Hypothalamus (tissue), 51 donors: ENCODE measurements around the gene NFYC.
A peak's percentile ranks its signal among the peaks of the same experiment; 100 is the strongest.
"Not testable (repeated sequence)": the region's sequence is repeated elsewhere in the genome, so short reads cannot be mapped to it uniquely, and the experiment has no call there.

Experiments used
- DNase-seq, 51 donors: peaks; one replicate each; lab custom pipeline; 2025; lab: John Stamatoyannopoulos, UW

Gene NFYC

DNA sequence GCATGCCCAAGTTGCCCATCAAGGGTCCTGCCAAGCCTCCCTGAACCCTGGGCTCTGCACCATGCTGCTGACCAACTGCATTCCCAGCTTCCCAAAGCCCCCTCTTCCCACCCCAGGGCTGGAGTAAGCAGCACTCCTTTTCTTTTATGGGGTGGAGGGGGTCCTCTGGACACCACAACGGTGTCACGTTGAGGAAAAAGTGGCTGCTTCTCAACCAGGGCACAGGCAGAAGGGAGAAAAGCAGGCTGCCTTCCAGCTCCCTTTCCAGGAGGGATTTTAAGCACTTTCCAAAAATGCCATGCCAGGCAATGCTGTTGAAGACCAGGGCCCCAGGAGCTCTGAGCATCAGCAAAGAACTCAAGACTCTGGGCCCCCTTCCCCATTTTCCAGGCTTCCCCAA, 26.7 kb upstream of the NFYC start:
- DNase-seq: no peak

DNA sequence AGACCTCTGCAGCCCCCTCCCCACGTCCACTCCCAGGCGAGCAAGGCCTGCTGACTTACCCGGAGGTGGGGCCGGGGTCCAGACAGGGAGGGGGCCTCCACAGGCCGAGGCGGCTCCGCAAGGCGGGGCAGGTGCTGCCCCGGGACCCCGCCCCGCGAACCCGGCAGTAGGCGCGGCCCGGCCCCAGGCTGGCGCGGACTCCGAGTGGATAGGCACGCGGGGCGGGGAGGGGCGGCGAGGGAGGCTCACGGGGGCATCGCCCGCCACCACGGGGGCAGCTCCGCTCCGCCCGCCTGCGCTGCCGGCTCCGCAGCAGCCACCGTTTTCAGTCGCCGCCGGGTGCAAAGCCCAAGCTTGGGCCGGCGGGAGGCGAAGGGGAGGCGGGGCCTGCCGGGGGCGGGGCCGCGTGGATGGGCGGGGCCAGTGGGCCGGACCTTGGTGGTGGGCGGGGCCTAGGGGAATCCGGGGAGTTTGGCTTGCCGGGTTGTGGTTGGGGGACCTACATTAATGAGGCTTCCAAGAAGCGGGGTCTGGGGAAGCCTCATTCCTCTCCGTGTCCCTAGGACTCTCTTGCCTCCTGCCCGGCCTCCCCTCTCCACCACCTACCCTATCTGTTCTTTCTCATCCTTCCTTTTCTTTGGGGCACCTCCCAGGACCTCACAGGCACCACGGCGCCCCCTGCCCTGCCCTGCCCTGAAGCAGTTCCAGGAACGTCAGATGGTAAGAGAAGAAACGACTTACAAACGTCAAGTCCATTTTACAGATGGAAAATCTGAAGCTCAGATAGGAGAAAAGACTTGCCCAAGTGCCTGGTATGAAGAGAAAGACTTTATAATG, 26.0 kb upstream of the NFYC start, which contains the start of gene RIMS3:
Gene RIMS3, minus strand, starts transcription at position 348 of the 837 bp plus-strand sequence. CDS start 23,757 bp downstream, outside the sequence.
- peak in 49 of 51 donors; percentile 15 to 86 (median 63) for DNase-seq

DNA sequence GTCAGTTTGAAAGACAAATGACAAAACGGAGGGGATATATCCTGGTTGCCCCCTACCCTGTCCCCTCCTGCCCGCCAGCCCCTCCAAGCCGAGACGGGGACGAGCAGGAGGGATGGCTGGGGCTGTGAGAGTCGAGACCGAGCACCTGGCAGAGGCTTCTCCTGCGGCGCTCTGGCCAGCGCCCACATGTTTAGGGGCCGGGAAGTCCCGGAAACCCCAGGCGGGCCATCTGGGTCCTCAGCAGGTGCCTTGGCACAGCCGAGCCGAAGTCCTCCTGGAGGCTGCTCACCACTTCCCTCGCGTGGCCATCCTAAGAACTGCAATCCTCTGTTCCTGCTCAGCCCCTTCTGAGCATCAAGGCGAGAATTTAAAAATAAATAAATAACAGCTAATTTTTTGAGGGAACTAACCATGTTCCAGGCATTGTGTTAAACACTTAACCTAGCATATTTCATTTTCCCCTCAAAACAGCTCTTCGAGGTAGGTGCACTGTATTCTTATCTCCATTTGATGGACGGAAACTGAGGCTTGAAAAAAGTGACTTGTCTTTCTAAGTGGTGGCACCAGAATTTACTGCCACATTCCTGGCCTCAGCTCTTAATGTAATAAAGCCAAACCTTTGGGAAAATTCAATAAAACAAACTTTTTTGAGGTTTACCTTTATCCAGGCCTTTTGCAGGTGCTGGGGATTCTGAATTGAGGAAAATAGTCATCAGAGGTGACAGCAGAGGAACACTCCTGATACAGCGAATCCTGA, 22.6 kb upstream of the NFYC start:
- DNase-seq: peak in 49 of 51 donors; percentile 9 to 83 (median 50)

DNA sequence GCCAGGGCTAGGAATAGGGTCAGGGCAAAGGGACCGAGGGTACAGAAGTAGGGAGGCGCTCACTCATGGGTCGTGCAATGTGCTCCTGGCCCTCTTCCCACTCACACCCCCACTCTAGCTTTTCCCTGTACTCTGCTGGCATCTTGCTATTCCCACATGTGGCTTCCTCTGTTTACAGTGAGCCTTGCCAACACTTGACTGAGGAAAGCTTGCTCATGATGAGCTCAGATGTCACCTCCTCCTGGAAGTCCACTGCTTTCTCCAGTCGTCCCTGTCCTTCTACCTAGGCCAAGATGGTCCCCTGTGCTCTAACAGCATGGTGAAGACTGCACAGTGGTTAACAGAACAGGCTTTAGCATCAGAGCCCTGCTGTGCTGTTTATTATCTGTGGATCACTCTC, 18.1 kb upstream of the NFYC start:
- DNase-seq: no peak

DNA sequence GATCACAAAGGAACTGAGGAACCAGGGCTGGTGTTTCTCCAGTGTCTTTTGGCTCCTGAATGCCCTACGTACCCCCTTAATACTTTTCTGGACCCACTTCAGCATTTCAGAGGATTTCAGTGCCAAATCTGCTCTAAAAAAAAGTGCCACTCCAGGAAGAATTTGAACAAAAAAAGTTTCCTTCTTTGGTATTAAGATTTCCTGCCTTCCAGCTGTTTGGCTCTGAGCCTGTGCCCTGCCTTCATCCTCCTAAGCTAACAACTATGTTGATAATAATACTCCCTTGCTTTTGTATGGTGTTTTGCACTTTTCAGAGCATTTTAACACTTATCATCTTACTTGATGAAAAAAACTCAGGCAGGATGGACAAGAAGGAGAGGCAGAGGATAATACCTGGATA, 15.0 kb upstream of the NFYC start:
- no peak for DNase-seq

DNA sequence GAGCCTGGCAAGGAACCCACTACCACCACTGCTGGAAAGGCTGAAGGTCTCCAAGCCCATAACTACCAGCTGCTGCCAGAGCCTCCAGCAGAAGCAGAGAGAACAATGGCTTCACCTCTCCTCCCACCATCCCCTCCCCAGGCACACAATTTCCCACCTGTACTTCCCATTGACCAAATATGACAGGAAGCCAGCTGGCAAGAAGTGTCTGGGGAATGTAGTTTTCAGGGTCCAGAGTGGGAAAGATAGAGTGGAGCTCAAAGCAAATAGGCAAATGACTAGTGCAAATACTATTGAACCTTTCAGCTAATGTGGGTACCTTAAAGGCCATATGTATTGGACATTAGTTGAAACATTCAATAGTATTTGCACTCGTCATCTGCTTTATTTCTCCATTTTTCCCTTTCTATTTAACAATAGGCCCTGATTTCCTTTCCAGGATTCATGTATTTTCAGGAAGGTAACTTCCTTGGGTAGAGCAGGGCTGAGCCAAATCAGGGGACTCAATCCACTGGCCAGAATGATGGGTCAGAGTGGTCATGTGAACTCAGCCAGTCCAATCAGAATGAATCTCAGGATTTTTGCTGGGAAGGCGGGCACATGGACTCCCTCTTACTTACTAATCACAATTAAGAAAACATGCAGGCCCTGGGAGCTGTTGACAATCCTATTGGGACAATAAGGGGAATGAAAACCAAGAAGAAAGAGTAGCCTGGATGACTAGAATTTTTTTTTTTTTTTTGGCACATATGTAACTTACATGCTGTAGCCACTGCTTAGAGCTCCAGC, 12.1 kb upstream of the NFYC start:
- DNase-seq: no peak

DNA sequence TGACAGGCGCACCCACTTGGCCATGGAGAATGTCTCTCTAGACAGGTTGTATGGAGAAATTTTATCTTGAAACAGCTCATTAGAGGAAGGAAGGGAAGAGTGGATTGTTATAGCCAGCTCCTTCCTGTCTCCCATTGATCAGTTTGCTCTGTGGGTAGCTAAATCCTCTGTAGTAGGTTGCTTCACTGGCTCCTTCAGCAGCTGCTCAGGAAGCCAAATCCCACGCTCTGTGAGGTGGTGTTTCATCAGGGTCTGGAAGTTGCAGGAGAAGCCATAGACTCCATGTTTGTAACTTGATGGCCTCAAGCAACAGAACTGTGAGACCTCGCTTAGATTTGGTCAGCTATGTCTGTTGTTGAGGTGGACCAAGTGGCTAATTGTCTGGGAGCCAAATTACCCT, 6.8 kb upstream of the NFYC start:
- no peak for DNase-seq

DNA sequence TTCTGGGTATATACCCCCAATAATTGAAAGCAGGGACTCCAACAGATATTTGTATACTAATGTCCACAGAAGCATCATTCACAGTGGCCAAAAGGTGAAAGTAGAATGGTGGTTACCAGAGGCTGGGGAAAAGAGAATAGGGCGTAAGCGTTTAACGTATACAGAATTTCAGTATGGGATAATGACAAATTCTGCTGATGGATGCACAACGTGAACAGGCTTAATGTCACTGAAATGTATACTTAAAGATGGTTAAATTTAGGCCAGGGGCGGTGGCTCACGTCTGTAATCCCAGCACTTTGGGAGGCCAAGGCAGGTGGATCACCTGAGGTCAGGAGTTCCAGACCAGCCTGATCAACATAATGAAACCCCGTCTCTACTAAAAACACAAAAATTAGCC, 4.4 kb upstream of the NFYC start:
- no peak for DNase-seq

DNA sequence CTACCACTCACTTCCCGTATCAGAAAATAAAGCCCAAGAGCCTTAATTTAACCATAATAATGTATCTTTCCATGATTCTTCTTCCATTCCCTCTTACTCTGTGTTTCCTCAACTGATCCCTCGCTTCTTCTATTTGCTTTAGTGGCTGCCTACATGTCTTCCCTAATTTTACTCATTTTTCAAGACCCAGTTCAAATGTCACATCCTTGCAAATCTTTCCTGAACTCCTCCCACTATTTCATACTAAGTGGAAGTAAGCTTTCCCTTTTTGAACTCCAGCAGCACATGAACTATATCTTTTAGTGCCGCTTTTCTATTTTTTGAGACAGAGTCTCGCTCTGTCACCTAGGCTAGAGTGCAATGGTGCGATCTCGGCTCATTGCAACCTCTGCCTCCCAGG, 3.8 kb upstream of the NFYC start:
- DNase-seq: no peak

DNA sequence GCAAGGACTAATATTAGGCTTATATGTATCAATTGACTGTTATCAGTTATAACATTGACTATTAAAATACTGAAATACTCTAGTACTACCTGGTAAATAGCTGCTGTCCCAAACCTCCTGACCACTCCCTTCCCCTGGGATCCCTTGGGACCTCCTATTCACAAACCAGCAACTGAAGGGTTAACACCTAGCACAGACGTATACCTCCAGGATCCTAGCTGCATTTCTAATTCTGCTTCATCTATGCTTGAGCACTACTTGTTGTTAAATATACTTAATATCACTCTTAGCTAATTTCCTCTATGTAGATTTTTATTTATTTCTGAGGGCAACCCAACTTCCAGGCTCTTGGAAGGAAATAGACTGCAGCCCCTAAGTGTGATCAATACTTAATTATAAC, 1.8 kb upstream of the NFYC start:
- no peak for DNase-seq

DNA sequence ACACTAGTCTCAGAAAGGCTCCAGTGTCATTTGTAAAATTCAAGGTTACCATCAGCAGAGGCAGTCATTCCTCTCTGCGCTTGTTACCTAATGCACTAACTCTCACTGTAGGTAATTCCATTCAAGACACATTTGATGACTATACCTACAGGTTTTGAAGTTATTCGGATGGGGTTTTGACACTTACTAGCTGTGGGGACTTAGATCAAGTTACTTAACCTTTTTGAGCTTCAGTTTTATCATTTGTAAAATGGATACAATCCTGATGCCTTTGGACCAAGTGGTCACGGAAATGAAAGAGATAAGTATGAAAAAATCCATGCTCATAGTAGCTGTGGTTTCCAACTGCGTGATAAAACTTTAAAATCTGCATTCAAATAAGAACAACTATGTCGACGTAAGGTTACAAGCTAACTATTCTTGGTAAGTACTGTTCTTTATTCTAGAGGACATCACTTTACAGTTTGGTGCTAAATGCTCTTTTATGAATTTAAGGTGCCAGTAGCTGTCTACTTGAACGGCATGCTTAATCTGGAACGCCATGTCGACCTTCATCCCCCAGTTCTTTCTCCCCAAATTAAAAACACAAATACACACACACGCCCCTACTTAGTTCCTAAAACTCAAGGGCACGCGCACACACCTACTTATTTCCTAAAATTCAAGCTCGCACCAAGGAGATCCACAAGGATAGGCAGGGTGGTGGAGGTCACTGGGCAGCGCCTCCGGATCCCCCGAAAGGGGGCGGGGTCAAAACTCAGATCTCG, 550 bp upstream of the NFYC start:
- DNase-seq: peak in 1 of 51 donors; percentile 43

DNA sequence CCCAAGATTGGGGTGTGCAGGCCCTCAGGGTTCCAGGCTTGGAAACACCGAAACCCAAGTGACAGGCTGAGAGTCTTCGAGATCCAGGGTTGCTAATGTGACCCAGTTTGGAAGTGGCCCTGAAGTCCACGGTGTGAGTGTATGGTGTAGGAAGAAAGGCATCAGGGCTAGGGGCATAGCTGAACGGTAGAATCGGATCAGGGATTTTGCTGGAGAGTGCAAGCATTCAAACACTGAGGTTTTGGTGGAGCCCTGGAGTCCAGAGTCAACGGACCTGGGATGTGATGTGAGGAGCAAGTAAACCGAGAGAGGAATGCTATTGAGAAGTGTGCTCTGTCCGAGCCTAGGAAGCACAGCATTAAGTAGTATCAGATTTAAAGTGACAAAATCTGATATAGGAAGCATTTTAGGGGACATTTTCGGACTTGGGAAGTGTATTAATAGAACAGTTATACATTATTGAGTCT, 958 bp downstream of the NFYC start:
- DNase-seq: peak in 12 of 51 donors; percentile 50 to 77 (median 64)

DNA sequence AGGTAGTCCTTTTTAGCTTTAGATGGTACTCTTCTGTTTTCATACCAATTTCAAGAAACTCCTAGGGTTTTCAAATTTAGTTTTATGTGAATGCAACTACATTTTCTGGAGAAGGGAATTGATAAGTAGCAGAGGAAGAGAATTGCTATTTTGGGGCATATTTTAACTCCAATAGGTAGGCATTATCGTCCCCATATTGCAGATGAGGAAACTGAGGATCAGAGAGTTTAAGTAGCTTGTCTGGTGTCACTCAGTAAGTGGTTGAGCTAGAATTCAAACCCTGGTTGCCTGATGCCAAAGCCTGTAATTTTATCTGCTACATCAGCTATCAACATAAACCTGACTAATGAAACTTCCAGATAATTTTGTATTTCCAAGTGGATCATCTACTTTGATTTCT, 1.9 kb downstream of the NFYC start:
- no peak for DNase-seq

DNA sequence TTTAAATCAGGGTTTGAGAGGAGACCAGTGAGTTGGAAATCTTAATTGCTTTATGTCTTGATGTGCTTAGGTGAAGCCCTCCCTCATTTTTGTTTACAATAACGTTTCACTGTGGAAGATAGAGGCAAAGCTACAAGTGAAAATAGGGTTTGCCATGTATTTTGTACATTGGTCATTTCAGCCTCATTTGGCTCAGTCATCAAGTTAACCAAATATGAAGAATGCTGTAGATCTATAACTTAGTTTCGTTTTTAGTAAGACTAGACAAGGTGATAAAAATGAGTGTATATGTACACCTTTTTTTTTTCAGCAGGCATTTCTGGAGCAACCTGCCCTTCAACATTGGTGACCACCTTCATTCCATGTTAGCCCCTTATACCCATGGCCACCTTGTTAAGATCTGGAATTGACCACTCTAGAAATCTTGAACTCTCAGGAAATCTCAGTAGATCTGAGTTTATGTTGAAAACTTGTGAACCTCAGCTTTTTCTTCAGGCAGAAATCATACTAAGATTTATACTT, 2.9 kb downstream of the NFYC start:
- DNase-seq: no peak

DNA sequence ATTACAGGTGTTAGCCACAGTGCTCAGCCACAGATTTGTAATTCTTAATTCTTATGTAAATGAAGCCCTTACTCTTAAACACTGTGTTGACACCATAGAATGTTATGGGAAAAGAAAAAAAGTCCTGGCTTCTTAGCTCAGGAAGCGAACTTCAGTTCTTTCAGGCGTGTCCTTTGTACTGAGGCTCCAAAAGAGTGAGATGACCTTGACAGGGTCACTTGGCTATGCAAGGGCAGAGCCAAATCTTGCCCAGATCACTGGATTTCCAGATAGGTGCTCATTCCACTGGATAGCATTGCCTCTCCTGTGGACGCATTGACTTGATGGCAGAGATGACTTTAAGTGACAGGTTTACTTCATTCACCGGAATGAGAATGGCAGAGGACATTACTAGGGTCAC, 4.8 kb downstream of the NFYC start:
- DNase-seq: no peak

DNA sequence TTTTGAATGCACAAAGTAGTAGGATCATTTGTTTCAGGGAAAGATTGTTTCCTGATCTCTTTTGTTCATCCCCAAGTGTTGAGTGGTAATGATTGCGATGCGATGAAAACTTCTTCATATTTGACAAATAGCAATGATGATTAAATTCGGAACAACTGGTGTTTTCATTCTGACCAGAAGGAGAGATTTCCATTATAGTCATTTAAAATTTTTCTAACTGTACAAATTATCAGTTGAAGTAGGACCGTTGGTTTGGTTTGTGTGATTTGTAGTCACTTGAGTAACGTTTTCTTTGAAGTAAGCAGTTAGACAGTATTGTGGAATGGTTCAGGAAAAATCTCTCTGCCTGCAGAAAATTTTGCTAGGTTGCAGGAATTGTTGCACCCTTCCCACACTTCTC, 5.9 kb downstream of the NFYC start:
- DNase-seq: no peak

DNA sequence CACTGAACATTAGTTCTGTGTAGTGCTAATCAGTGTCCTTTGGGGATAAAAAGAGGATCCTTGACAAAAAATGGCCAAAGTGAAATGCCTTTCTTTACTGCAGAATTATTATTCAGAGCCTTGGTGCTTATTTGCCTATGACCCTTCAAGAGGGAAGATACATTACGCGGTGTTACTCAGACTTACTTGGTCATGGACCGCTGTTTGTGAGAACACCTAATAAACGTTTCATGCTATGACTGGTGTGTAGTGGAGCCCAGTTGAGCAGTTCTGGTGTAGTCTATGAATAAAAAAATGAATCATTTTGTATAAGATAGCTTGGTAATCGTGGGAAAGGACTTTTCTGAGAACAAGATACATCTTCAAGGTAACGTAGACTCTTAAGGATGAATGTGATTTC, 8.3 kb downstream of the NFYC start:
- DNase-seq: no peak

DNA sequence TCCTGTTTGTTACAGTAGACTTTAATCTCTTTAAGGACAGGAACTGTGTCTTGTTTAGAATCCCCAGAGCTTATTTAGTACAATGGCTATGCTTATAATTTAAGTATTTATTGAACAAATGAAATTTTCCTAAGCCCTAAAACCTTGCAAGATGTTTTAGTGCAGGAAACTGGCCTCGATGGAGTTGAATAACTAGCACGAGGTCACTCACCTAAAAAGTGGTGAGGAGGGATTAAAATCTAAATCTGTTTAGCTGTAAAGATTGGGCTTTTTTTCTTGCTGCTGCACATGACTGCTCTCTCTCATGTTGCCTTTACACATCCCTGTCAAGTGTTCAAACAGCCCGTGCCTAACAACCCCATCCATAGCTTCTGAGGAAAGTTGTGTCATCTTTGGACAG, 10.2 kb downstream of the NFYC start:
- no peak for DNase-seq

DNA sequence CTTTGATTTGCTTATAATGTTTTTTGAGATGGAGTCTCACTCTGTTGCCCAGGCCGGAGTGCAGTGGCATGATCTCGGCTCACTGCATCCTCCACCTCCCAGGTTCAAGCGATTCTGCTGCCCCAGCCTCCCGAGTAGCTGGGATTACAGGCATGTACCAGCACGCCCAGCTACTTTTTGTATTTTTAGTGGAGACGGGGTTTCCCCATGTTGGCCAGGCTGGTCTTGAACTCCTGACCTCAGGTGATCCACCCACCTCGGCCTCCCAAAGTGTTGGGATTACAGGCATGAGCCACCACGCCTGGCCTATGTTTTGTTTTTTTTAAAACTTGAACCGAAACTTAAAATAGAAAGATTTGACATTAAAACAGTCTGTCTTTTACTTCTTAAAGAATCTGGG, 11.3 kb downstream of the NFYC start:
- not testable (repeated sequence) for DNase-seq

DNA sequence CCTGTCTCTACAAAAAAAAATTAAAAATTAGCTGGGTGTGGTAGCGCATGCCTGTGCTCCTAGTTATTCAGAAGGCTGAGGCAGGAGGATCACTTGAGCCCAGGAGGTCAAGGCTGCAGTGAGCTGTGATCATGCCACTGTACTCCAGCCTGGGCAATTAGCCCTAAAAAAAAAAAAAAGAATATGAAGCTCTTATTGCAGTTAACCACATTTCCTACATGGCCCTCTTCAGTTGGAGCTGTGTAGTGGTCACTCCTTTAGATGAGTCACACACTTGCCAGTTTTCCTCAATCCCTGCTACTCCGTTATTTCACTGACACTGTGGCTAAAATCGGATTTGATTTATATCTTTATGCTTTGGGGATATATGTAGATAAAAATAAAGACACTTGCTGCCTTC, 11.8 kb downstream of the NFYC start:
- DNase-seq: no peak
